Colon (tissue), 2 donors: ENCODE measurements around the gene C19orf25.
A peak's percentile ranks its signal among the peaks of the same experiment; 100 is the strongest.
"Not testable (repeated sequence)": the region's sequence is repeated elsewhere in the genome, so short reads cannot be mapped to it uniquely, and the experiment has no call there.

Experiments
- FAIRE-seq: peaks from 2 replicates; lab custom pipeline; 2012; peaks lifted over from hg19 to GRCh38; lab: Jason Lieb, UNC
- donor health status: control.
- donor health status: control.

C19orf25 gene

GRCh38 chr19:1478934-1479707, at the start of gene C19orf25:
TSS of gene C19orf25 (minus strand) at chr19:1479215. CDS start at chr19:1478903, 312 bp downstream.
- FAIRE-seq, result peak; percentile 72

- FAIRE-seq, result no peak
Observed at GRCh38 chr19:1527650-1528309, 48.8 kb upstream of the C19orf25 start.

DNA sequence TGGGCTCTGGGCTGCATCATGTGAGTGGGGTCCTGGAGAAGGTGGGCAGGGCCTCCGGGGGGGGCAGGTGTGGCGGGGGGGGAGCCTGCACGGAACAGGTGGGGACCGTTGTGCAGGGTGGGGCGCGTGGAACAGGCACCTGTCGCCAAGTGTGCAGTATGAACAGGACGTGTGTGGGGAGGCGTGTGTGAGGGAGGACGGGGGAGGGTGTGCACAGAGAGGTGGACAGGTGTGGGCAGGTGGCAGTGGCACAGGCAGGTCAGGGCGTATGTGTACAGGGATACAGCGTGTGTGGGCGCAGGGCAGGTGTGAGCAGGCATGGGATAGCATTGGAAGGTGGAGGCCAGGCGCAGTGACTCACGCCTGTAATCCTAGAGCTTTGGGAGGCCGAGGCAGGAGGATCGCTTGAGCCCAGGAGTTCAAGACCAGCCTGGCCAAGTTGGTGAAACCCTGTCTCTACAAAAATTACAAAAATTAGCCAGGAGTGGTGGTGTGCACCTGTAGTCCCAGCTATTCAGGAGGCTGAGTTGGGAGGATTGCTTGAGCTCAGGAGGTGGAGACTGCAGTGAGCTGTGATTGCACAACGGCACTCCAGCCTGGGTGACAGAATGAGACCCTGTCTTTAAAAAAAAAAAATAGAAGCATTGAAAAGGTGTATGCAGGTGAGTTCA, 48.1 kb upstream of the C19orf25 start:
- FAIRE-seq, result no peak

DNA sequence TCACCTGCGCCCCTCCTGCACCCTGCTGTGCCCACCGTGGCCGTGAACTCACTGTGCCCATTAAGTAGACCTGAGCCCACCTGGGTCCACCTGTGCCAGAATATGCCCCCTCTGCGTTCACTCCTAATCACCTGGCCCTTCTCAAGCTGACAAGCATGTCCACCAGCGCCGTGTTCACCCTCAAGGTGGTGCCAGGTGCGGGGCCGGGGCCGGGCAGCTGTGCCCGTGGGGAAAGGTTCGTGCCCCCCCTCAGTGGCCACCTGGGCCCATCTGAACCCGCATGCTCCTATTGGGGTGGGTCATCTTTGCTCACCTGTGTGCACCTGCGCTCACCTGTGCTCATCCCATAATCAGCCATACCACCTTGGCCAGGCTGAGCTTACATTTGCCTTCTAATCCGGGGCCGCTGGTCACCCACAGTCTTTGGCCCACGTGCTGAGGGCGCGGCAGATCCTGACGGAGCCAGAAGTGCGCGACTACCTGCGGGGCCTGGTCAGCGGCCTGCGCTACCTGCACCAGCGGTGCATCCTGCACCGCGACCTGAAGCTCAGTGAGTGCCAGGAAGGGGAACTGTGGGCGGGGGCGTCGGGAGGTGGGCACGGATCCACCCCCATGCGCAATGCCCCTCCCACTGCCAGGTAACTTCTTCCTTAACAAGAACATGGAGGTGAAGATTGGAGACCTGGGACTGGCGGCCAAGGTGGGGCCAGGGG, 47.2 kb upstream of the C19orf25 start:
- no peak for FAIRE-seq

GRCh38 chr19:1525343-1525742, 46.3 kb upstream of the C19orf25 start:
- FAIRE-seq, result no peak

- no peak for FAIRE-seq
Observed at GRCh38 chr19:1524972-1525325, 45.9 kb upstream of the C19orf25 start.

- no peak for FAIRE-seq
Observed at GRCh38 chr19:1524287-1524971, 45.4 kb upstream of the C19orf25 start.

GRCh38 chr19:1523412-1524286, 44.6 kb upstream of the C19orf25 start, which contains the start of gene PLK5:
TSS of gene PLK5 (plus strand) at chr19:1524077. CDS start at chr19:1526997, 2,920 bp downstream.
- no peak for FAIRE-seq

- FAIRE-seq, result no peak
Observed at GRCh38 chr19:1522838-1523237, 43.8 kb upstream of the C19orf25 start.

- FAIRE-seq, result no peak
Observed at GRCh38 chr19:1522061-1522460, 43.0 kb upstream of the C19orf25 start.

DNA sequence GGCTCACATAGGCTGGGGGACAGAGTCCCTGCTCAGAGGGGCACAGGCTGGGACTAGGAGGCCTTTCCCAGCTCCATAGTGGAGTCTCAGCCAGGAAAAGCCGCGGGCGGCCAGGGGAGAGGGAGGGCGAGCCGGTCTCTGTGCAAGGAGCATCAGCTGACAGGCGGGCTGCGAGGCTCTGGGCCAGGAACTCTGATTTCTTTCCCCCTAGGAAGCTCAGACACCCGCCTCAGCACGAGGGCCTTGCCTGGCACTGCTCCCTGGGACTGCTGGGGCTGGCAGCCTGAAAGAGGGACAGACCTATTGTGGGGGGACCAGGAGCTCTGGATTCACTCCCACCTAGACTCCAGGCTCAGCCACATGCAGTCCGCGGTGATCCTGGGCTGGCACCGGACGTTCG, 42.6 kb upstream of the C19orf25 start:
- FAIRE-seq, result no peak

- FAIRE-seq, result no peak
Observed at GRCh38 chr19:1520203-1520780, 41.3 kb upstream of the C19orf25 start.

GRCh38 chr19:1519802-1520201, 40.8 kb upstream of the C19orf25 start:
- not testable (repeated sequence) for FAIRE-seq

GRCh38 chr19:1518471-1518870, 39.5 kb upstream of the C19orf25 start:
- FAIRE-seq, result no peak

DNA sequence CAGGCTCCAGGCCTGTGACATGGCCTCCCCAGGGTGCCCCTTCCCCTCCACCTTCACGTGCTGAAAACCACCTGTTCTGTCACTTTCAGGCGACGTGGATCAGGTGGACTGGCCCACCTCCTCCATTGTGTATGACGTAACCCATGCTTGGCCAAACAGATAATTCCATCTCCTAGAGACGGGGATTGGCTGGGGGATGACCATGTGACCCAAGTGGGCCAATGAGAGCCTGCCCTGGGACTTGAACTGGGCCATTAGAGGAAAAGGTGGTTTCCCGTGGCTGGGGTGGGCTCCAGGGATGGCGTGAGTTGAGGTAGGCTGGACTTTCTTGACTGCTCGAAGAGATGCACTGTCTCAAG, 37.4 kb upstream of the C19orf25 start:
- FAIRE-seq, result no peak

DNA sequence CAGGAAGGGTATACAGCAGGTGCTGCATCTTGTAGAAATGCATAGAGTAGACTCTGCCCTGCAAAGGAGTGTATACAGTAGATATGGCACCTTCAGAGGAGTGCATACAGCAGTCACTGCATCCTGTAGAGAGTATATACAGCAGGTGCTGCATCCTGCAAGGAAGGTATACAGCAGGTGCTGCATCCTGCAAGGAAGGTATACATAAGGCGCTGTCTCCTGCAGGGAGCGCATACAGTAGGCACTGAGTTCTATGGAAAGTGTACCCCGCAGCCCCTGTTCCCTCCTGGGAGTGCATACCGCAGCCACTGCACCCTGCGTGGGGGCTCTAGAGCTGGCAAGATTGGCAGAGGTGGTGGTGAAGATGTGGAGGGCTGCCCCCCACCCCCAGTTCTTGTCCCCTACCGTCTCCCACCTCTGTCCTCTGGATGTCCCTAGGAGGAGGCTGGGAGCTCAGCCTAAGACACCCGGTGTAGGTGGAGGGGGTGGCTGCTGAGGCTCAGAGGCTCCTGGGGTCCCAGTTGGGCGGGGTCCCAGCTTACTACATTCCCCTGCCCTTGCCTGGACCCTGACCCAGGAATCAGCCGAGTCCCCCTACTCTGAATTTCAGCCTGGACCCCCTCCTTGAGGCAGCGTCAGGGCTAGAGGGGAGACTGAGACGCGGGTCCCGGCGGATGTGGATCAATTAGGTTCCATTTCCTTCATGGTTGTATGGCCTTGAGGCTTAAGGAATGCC, 36.1 kb upstream of the C19orf25 start:
- FAIRE-seq, result no peak

DNA sequence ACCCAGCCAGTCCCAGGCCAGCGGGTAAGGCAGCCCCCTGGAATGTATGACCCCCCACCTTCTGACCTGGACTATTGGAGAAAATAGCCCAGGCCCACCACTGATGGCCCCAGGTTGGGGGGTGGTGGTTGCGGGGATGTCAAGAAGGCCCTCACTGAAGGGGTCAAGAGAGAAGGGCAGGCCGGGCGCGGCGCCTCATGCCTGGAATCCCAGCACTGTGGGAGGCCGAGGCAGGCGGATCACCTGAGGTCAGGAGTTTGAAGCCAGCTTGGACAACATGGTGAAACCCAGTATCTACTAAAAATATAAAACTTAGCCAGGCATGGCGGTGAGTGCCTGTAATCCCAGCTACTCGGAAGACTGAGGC, 35.3 kb upstream of the C19orf25 start:
- FAIRE-seq, result no peak

- FAIRE-seq, result no peak
Observed at GRCh38 chr19:1513499-1514294, 34.7 kb upstream of the C19orf25 start.
